ENCODE data around the gene CXCL6. TPM values are rescaled to one million over a fixed set of nuclear protein-coding genes. Genes with fewer than 3 reads are reported as not detected.

The CXCL6 gene
- total RNA-seq, 4 donors from 2014 or later = 0.17 to 2.1 TPM; not detected in 2

- intact Hi-C loops (cut with DNase I; ENCODE audit: low total_unique reads) = no loop called here
- no peak for TF ChIP-seq POLR2A (IDR thresholded peaks at IDR 0.05)
- TF ChIP-seq, protein P1, sequence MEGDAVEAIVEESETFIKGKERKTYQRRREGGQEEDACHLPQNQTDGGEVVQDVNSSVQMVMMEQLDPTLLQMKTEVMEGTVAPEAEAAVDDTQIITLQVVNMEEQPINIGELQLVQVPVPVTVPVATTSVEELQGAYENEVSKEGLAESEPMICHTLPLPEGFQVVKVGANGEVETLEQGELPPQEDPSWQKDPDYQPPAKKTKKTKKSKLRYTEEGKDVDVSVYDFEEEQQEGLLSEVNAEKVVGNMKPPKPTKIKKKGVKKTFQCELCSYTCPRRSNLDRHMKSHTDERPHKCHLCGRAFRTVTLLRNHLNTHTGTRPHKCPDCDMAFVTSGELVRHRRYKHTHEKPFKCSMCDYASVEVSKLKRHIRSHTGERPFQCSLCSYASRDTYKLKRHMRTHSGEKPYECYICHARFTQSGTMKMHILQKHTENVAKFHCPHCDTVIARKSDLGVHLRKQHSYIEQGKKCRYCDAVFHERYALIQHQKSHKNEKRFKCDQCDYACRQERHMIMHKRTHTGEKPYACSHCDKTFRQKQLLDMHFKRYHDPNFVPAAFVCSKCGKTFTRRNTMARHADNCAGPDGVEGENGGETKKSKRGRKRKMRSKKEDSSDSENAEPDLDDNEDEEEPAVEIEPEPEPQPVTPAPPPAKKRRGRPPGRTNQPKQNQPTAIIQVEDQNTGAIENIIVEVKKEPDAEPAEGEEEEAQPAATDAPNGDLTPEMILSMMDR (IDR thresholded peaks at IDR 0.05) = no peak
- 87 to 92% methylated on average over 4 of the region's 4 CpGs for WGBS, 2 donors
- DNase-seq (ENCODE audit: low spot score in 2 of 2) = no peak
- H3K4me3 ChIP-seq (ENCODE audit: low read depth, poor library complexity, severe bottlenecking) = no peak overlapping the region
These were observed 15.2 kb upstream of the CXCL6 start for GRCh38 chr4:73821325-73821724.

GRCh38 chr4:73822389-73822788 lies 14.1 kb upstream of the CXCL6 start:
- intact Hi-C loops (cut with DNase I; ENCODE audit: low total_unique reads) = no loop called here
- TF ChIP-seq, protein P1 (IDR thresholded peaks at IDR 0.05) = no peak
- no peak for TF ChIP-seq POLR2A (IDR thresholded peaks at IDR 0.05)
- DNase-seq (ENCODE audit: low spot score in 2 of 2) = no peak
- H3K4me3 ChIP-seq (ENCODE audit: low read depth, poor library complexity, severe bottlenecking) = no peak overlapping the region
- 84 to 86% methylated on average over 3 of the region's 3 CpGs for WGBS, 2 donors

DNA sequence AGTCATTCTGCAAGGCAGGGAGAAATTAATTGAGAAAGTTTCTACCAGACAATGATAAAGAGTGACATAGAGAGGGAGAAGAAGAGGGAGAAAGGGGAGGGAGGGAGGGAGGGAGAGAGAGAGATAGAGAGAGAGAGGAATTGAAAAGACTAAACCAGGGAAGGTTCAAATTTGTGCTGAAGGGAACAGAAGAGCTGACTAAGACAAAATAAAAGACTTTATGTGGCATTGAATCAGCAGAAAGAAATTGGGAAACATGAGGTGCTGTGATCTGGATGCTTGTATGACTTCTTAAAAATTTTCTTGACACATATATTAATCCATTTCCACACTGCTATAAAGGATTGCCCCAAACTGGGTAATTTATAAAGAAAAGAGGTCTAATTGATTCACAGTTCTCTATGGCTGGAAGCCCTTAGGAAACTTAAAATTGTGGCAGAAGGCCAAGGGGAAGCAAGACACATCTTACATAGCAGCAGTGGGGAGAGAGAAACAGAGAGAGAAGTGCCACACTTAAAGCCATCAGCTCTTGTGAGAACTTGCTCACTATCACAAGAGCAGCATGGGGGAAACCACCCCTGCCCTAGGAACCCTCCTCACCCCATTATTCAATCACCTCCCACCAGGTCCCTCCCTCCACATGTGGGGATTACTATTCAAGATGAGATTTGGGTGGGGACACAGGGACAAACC lies 13.5 kb upstream of the CXCL6 start:
- intact Hi-C loops (cut with DNase I; ENCODE audit: low total_unique reads) = no loop called here
- DNase-seq (ENCODE audit: low spot score in 2 of 2) = no peak
- TF ChIP-seq, protein P1 (IDR thresholded peaks at IDR 0.05) = no peak
- TF ChIP-seq POLR2A (IDR thresholded peaks at IDR 0.05) = no peak
- no peak overlapping the region for H3K4me3 ChIP-seq (ENCODE audit: low read depth, poor library complexity, severe bottlenecking)

GRCh38 chr4:73823760-73824159 lies 12.7 kb upstream of the CXCL6 start:
- intact Hi-C loops (cut with DNase I; ENCODE audit: low total_unique reads) = no loop called here

GRCh38 chr4:73828956-73829355 lies 7.5 kb upstream of the CXCL6 start:
- no peak for DNase-seq (ENCODE audit: low spot score in 2 of 2)
- 46 to 62% methylated on average over 3 of the region's 3 CpGs for WGBS, 2 donors
- H3K4me3 ChIP-seq (ENCODE audit: low read depth, poor library complexity, severe bottlenecking) = no peak overlapping the region
- TF ChIP-seq, protein P1 (IDR thresholded peaks at IDR 0.05) = no peak
- no peak for TF ChIP-seq POLR2A (IDR thresholded peaks at IDR 0.05)
- intact Hi-C loops (cut with DNase I; ENCODE audit: low total_unique reads) = no loop called here

More at GRCh38 chr4:73823760-73824159, 12.7 kb upstream of the CXCL6 start:
- no peak overlapping the region for H3K4me3 ChIP-seq (ENCODE audit: low read depth, poor library complexity, severe bottlenecking)
- TF ChIP-seq, protein P1 (IDR thresholded peaks at IDR 0.05) = no peak
- no peak for TF ChIP-seq POLR2A (IDR thresholded peaks at IDR 0.05)
- no peak for DNase-seq (ENCODE audit: low spot score in 2 of 2)

DNA sequence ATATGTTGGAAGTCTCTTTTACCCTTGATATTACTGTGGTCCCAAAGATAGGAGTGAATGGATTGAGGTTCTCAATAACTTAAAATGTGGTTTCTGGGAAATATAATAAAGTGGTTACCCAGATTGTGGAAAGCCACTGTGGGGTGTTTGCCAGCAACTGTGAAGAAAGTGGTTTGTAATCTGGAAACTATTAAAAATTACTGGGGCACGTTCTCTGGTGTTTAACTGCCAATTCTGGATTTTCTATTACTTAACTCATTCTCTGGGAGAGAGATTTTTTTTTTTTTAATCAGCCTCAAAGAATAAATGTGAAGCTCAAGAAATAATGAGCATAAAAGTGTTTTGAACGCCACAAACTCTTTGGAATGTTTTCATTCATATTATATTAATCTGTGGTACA lies 4.9 kb upstream of the CXCL6 start:
- DNase-seq (ENCODE audit: low spot score in 2 of 2) = no peak
- TF ChIP-seq, protein P1 (IDR thresholded peaks at IDR 0.05) = no peak
- no peak for TF ChIP-seq POLR2A (IDR thresholded peaks at IDR 0.05)
- 47 to 59% methylated on average over 2 of the region's 2 CpGs for WGBS, 2 donors
- H3K4me3 ChIP-seq (ENCODE audit: low read depth, poor library complexity, severe bottlenecking) = no peak overlapping the region
- intact Hi-C loops (cut with DNase I; ENCODE audit: low total_unique reads) = no loop called here

Measured in lower leg skin (tissue), 4 donors.